GM12874 (cell line): ENCODE data around the gene ACOT11.

Experiments
- CTCF ChIP-seq: IDR thresholded peaks from 2 replicates; pipeline ENCODE4 v1.5.1; 2011; ENCODE audit warnings: low read depth, mild to moderate bottlenecking, control low read depth, low read length, moderate library complexity; ENCODE audit not compliant: insufficient read depth

Gene ACOT11

GRCh38 chr1:54564312-54565112, 16.5 kb downstream of the ACOT11 start:
- no peak for TF ChIP-seq CTCF

- TF ChIP-seq CTCF = no peak
Observed at GRCh38 chr1:54565113-54565501, 17.1 kb downstream of the ACOT11 start.

- TF ChIP-seq CTCF = no peak
Observed at GRCh38 chr1:54566438-54567141, 18.6 kb downstream of the ACOT11 start.

GRCh38 chr1:54567961-54568360, 19.9 kb downstream of the ACOT11 start:
- TF ChIP-seq CTCF = no peak

GRCh38 chr1:54569339-54569738, 21.3 kb downstream of the ACOT11 start:
- no peak for TF ChIP-seq CTCF

GRCh38 chr1:54570161-54570560, 22.1 kb downstream of the ACOT11 start:
- TF ChIP-seq CTCF = no peak

- no peak for TF ChIP-seq CTCF
Observed at GRCh38 chr1:54571326-54571725, 23.3 kb downstream of the ACOT11 start.
